Muscle layer of duodenum (tissue), 2 donors: ENCODE data around the gene PPP3CA.

ENCODE experiments used
- H3K27ac ChIP-seq: one replicate; pipeline ENCODE4 v1.7.0; 2013; ENCODE audit warnings: mild to moderate bottlenecking, low read length
- H3K27me3 ChIP-seq: one replicate; pipeline ENCODE4 v1.7.0; 2013; ENCODE audit warnings: low read depth, mild to moderate bottlenecking, control low read depth, low read length
- H3K36me3 ChIP-seq, 2 donors: one replicate each; pipeline ENCODE4 v1.7.0; 2013; ENCODE audit warnings: low read length in 2 of 2, control low read depth in 1 of 2, mild to moderate bottlenecking in 1 of 2; ENCODE audit not compliant: insufficient read depth in 2 of 2, control insufficient read depth in 1 of 2
- H3K4me1 ChIP-seq, 2 donors: one replicate each; pipeline ENCODE4 v1.7.0; 2013; ENCODE audit warnings: low read length in 2 of 2, mild to moderate bottlenecking in 2 of 2, control low read depth in 1 of 2, moderate library complexity in 1 of 2; ENCODE audit not compliant: insufficient read depth in 2 of 2, control insufficient read depth in 1 of 2
- H3K4me3 ChIP-seq, 2 donors: one replicate each; pipeline ENCODE4 v1.7.0; 2013; ENCODE audit warnings: low read length in 2 of 2, low read depth in 1 of 2, mild to moderate bottlenecking in 1 of 2
- H3K9me3 ChIP-seq, 2 donors: one replicate each; pipeline ENCODE4 v1.7.0; 2013; ENCODE audit warnings: low read length in 2 of 2, control low read depth in 1 of 2, mild to moderate bottlenecking in 1 of 2; ENCODE audit not compliant: control insufficient read depth in 1 of 2
- donor health status: healthy.

PPP3CA gene

GRCh38 chr4:100985576-100985975, 361.8 kb downstream of the PPP3CA start:
- H3K27me3 ChIP-seq: no peaks in the 10 kb centered on the region
- no peaks in the 10 kb centered on the region for H3K9me3 ChIP-seq
- no peak overlapping the region for H3K4me3 ChIP-seq
- H3K36me3 ChIP-seq: no peaks in the 10 kb centered on the region
- H3K27ac ChIP-seq: no peak overlapping the region
- H3K4me1 ChIP-seq: no peaks in the 10 kb centered on the region

GRCh38 chr4:100984901-100985300, 362.4 kb downstream of the PPP3CA start:
- H3K4me3 ChIP-seq: no peak overlapping the region
- H3K36me3 ChIP-seq: no peaks in the 10 kb centered on the region
- no peaks in the 10 kb centered on the region for H3K27me3 ChIP-seq
- no peak overlapping the region for H3K27ac ChIP-seq
- H3K4me1 ChIP-seq: no peaks in the 10 kb centered on the region
- no peaks in the 10 kb centered on the region for H3K9me3 ChIP-seq

- Histone ChIP-seq H3K27me3 (no peaks in the 10 kb centered on the region), H3K9me3 (no peaks in the 10 kb centered on the region), H3K27ac (no peak overlapping the region), H3K4me1 (peaks cover 0 to 2% of the 10 kb centered on the region in 2 donors), H3K4me3 (no peak overlapping the region), H3K36me3 (no peaks in the 10 kb centered on the region)
Observed at GRCh38 chr4:100983426-100983825, 363.9 kb downstream of the PPP3CA start.

- H3K36me3 ChIP-seq: no peaks in the 10 kb centered on the region
- peaks cover 1 to 13% of the 10 kb centered on the region in 2 donors for H3K4me1 ChIP-seq
- H3K4me3 ChIP-seq: no peak overlapping the region
- no peaks in the 10 kb centered on the region for H3K27me3 ChIP-seq
- H3K9me3 ChIP-seq: no peaks in the 10 kb centered on the region
- no peak overlapping the region for H3K27ac ChIP-seq
Observed at GRCh38 chr4:100982345-100982744, 365.0 kb downstream of the PPP3CA start.

- H3K27me3 ChIP-seq: no peaks in the 10 kb centered on the region
- no peak overlapping the region for H3K4me3 ChIP-seq
- no peak overlapping the region for H3K27ac ChIP-seq
- H3K4me1 ChIP-seq: peaks cover 3 to 20% of the 10 kb centered on the region in 2 donors
- no peaks in the 10 kb centered on the region for H3K36me3 ChIP-seq
- no peaks in the 10 kb centered on the region for H3K9me3 ChIP-seq
Observed at GRCh38 chr4:100981447-100982204, 365.7 kb downstream of the PPP3CA start.

GRCh38 chr4:100979736-100980135, 367.6 kb downstream of the PPP3CA start:
- Histone ChIP-seq H3K4me1 (peaks cover 3 to 22% of the 10 kb centered on the region in 2 donors), H3K9me3 (no peaks in the 10 kb centered on the region), H3K4me3 (no peak overlapping the region), H3K27me3 (no peaks in the 10 kb centered on the region), H3K27ac (no peak overlapping the region), H3K36me3 (no peaks in the 10 kb centered on the region)

GRCh38 chr4:100977746-100978397, 369.5 kb downstream of the PPP3CA start:
- Histone ChIP-seq H3K4me3 (no peak overlapping the region), H3K27me3 (no peaks in the 10 kb centered on the region), H3K9me3 (no peaks in the 10 kb centered on the region), H3K4me1 (peaks cover 3 to 22% of the 10 kb centered on the region in 2 donors), H3K36me3 (no peaks in the 10 kb centered on the region), H3K27ac (no peak overlapping the region)

GRCh38 chr4:100977274-100977673, 370.1 kb downstream of the PPP3CA start:
- H3K27ac ChIP-seq: no peak overlapping the region
- H3K4me3 ChIP-seq: no peak overlapping the region

More at GRCh38 chr4:100977274-100977673, 370.1 kb downstream of the PPP3CA start:
- Histone ChIP-seq H3K27me3 (no peaks in the 10 kb centered on the region), H3K36me3 (no peaks in the 10 kb centered on the region), H3K4me1 (peaks cover 3 to 22% of the 10 kb centered on the region in 2 donors), H3K9me3 (no peaks in the 10 kb centered on the region)
